ENCODE data around the gene SERINC2. TPM values are rescaled to one million over a fixed set of nuclear protein-coding genes. Genes with fewer than 3 reads are reported as not detected.

The SERINC2 gene
- total RNA-seq, 1 experiment from 2014 or later, result 140 TPM

- H3K27me3 Mint-ChIP-seq (ENCODE audit: insufficient read depth, unreplicated experiment), result no peaks in the 10 kb centered on the region
- BruUV-seq (replicated peaks), result no TSS peak
- CTCF ChIA-PET, result interaction anchor here (0.7 kb wide), 1 partner anchor 415 kb away, joined by 3 read pairs; no protein-coding TSS in a partner anchor
- intact Hi-C loops (cut with micrococcal nuclease), result no loop called here
- H3K36me3 Mint-ChIP-seq (ENCODE audit: insufficient read depth, unreplicated experiment), result peaks cover 5% of the 10 kb centered on the region
- H3K9me3 Mint-ChIP-seq (ENCODE audit: unreplicated experiment), result no peaks in the 10 kb centered on the region
- H3K4me1 Mint-ChIP-seq (ENCODE audit: insufficient read depth, unreplicated experiment), result peaks cover 13% of the 10 kb centered on the region
- H3K27ac Mint-ChIP-seq (ENCODE audit: low read depth, unreplicated experiment), result no peak overlapping the region
- POLR2A ChIA-PET, result no interaction called here
- TF ChIP-seq CTCF (IDR thresholded peaks at IDR 0.05; ENCODE audit: unreplicated experiment), result no peak
- H3K4me3 Mint-ChIP-seq (ENCODE audit: unreplicated experiment), result no peak overlapping the region
- peak; percentile 42 for DNase-seq (ENCODE audit: unreplicated experiment)
Measured at GRCh38 chr1:31374511-31375196, 38.4 kb upstream of the SERINC2 start.

- Mint-ChIP-seq H3K27me3 (ENCODE audit: insufficient read depth, unreplicated experiment) (no peaks in the 10 kb centered on the region), H3K27ac (ENCODE audit: low read depth, unreplicated experiment) (no peak overlapping the region), H3K36me3 (ENCODE audit: insufficient read depth, unreplicated experiment) (peaks cover 5% of the 10 kb centered on the region), H3K9me3 (ENCODE audit: unreplicated experiment) (no peaks in the 10 kb centered on the region), H3K4me3 (ENCODE audit: unreplicated experiment) (no peak overlapping the region), H3K4me1 (ENCODE audit: insufficient read depth, unreplicated experiment) (peaks cover 13% of the 10 kb centered on the region)
- POLR2A ChIA-PET, result interaction anchor here (0.6 kb wide), 2 partner anchors 57 to 118 kb away, joined by 3 read pairs; no protein-coding TSS in a partner anchor
- intact Hi-C loops (cut with micrococcal nuclease), result no loop called here
- no TSS peak for BruUV-seq (replicated peaks)
- CTCF ChIA-PET, result no interaction called here
- peak; percentile 50 for DNase-seq (ENCODE audit: unreplicated experiment)
- no peak for TF ChIP-seq CTCF (IDR thresholded peaks at IDR 0.05; ENCODE audit: unreplicated experiment)
Measured at GRCh38 chr1:31376375-31377134, 36.5 kb upstream of the SERINC2 start.

GRCh38 chr1:31377364-31377863, 35.6 kb upstream of the SERINC2 start:
- no peak for DNase-seq (ENCODE audit: unreplicated experiment)
- ChIA-PET POLR2A (interaction anchor here (0.7 kb wide), 1 partner anchor 16 kb away, joined by 3 read pairs; no protein-coding TSS in a partner anchor), CTCF (interaction anchor here (0.6 to 0.7 kb wide), 2 partner anchors 36 to 37 kb away, joined by 3 read pairs; no protein-coding TSS in a partner anchor)
- Mint-ChIP-seq H3K27me3 (ENCODE audit: insufficient read depth, unreplicated experiment) (no peaks in the 10 kb centered on the region), H3K4me3 (ENCODE audit: unreplicated experiment) (no peak overlapping the region), H3K9me3 (ENCODE audit: unreplicated experiment) (no peaks in the 10 kb centered on the region), H3K27ac (ENCODE audit: low read depth, unreplicated experiment) (no peak overlapping the region), H3K36me3 (ENCODE audit: insufficient read depth, unreplicated experiment) (peaks cover 5% of the 10 kb centered on the region), H3K4me1 (ENCODE audit: insufficient read depth, unreplicated experiment) (peaks cover 13% of the 10 kb centered on the region)
- TF ChIP-seq CTCF (IDR thresholded peaks at IDR 0.05; ENCODE audit: unreplicated experiment), result no peak
- BruUV-seq (replicated peaks), result no TSS peak
- intact Hi-C loops (cut with micrococcal nuclease), result no loop called here

- H3K4me1 Mint-ChIP-seq (ENCODE audit: insufficient read depth, unreplicated experiment), result peaks cover 13% of the 10 kb centered on the region
- H3K27ac Mint-ChIP-seq (ENCODE audit: low read depth, unreplicated experiment), result no peak overlapping the region
- H3K9me3 Mint-ChIP-seq (ENCODE audit: unreplicated experiment), result no peaks in the 10 kb centered on the region
- ChIA-PET POLR2A (no interaction called here), CTCF (interaction anchor here (0.7 kb wide), 1 partner anchor 37 kb away, joined by 3 read pairs; no protein-coding TSS in a partner anchor)
- DNase-seq (ENCODE audit: unreplicated experiment), result no peak
- H3K36me3 Mint-ChIP-seq (ENCODE audit: insufficient read depth, unreplicated experiment), result peaks cover 5% of the 10 kb centered on the region
- intact Hi-C loops (cut with micrococcal nuclease), result no loop called here
- no peak for TF ChIP-seq CTCF (IDR thresholded peaks at IDR 0.05; ENCODE audit: unreplicated experiment)
- H3K27me3 Mint-ChIP-seq (ENCODE audit: insufficient read depth, unreplicated experiment), result no peaks in the 10 kb centered on the region
- H3K4me3 Mint-ChIP-seq (ENCODE audit: unreplicated experiment), result no peak overlapping the region
- BruUV-seq (replicated peaks), result no TSS peak
Measured at GRCh38 chr1:31378001-31378400, 35.0 kb upstream of the SERINC2 start.
